Measurements from ENCODE around the gene TNK1. TPM values are rescaled to one million over a fixed set of nuclear protein-coding genes. Genes with fewer than 3 reads are reported as not detected.

TNK1 gene
- total and polyA plus RNA-seq, 2 of the 8 experiments (the other 6 are each of a cell fraction or from before 2014, with no cell fraction given) = 7.6 to 9.5 TPM

- TF ChIP-seq CHD7 (IDR thresholded peaks at IDR 0.05; ENCODE audit: insufficient replicate concordance, low read length) = no peak
- TF ChIP-seq USF2 (IDR thresholded peaks at IDR 0.05; ENCODE audit: low read length) = no peak
- no peak for TF ChIP-seq CTCF (IDR thresholded peaks at IDR 0.05; ENCODE audit: control extremely low read depth in 1 of 3, insufficient read depth in 1 of 3, low read depth in 1 of 3, low read length in 3 of 3)
Measured at GRCh38 chr17:7332111-7332510, 48.8 kb upstream of the TNK1 start (continued).
